Measurements from ENCODE around the gene MYOD1. TPM values are rescaled to one million over a fixed set of nuclear protein-coding genes. Genes with fewer than 3 reads are reported as not detected.
A peak's percentile ranks its signal among the peaks of the same experiment; 100 is the strongest.

Gene MYOD1
- total RNA-seq, 1 experiment from 2014 or later = not detected

GRCh38 chr11:17733261-17733660 lies 13.9 kb downstream of the MYOD1 start:
- intact Hi-C loops (cut with micrococcal nuclease; ENCODE audit: unreplicated experiment) = loop anchor here (10.0 kb wide), 1 partner anchor 348 kb away; the partner anchor contains the start of gene KCNJ11
- no peaks in the 10 kb centered on the region for H3K36me3 ChIP-seq (ENCODE audit: insufficient read depth, low read length, poor library complexity, severe bottlenecking)
- no peak for DNase-seq (ENCODE audit: low spot score)
- BruUV-seq (replicated peaks) = no TSS peak
- H3K27me3 ChIP-seq (replicated peaks; ENCODE audit: insufficient read depth, low read depth, low read length, poor library complexity) = peaks cover 19% of the 10 kb centered on the region
- H3K4me3 ChIP-seq (ENCODE audit: low read depth, low read length, poor library complexity, severe bottlenecking) = no peak overlapping the region
- no peaks in the 10 kb centered on the region for H3K4me1 ChIP-seq (ENCODE audit: insufficient read depth, low read length, poor library complexity, severe bottlenecking)
- TF ChIP-seq EZH2 (IDR thresholded peaks at IDR 0.05; ENCODE audit: borderline replicate concordance, low read depth, low read length, poor library complexity, severe bottlenecking) = no peak
- TF ChIP-seq CTCF (conservative IDR thresholded peaks at IDR 0.05; ENCODE audit: low read depth, low read length) = no peak
- CTCF ChIA-PET = interaction anchor here (0.5 kb wide), 1 partner anchor 133 kb away, joined by 7 read pairs; no protein-coding TSS in a partner anchor
- no peak overlapping the region for H3K27ac ChIP-seq (ENCODE audit: low read depth, low read length, poor library complexity, severe bottlenecking)
- POLR2A ChIA-PET (ENCODE audit: low non-redundant PET) = no interaction called here
- H3K9me3 ChIP-seq (ENCODE audit: low read depth, low read length, poor library complexity, severe bottlenecking) = no peaks in the 10 kb centered on the region

- peak; percentile 39 for DNase-seq (ENCODE audit: low spot score)
- POLR2A ChIA-PET (ENCODE audit: low non-redundant PET) = interaction anchor here (0.6 kb wide), 1 partner anchor 281 kb away, joined by 4 read pairs; no protein-coding TSS in a partner anchor
- intact Hi-C loops (cut with micrococcal nuclease; ENCODE audit: unreplicated experiment) = loop anchor here (10.0 kb wide), 1 partner anchor 350 kb away; the partner anchor contains the start of gene KCNJ11
- no peaks in the 10 kb centered on the region for H3K4me1 ChIP-seq (ENCODE audit: insufficient read depth, low read length, poor library complexity, severe bottlenecking)
- peak within 1 kb of the TSS; percentile 31 for H3K4me3 ChIP-seq (ENCODE audit: low read depth, low read length, poor library complexity, severe bottlenecking)
- no peak within 1 kb of the TSS for H3K27ac ChIP-seq (ENCODE audit: low read depth, low read length, poor library complexity, severe bottlenecking)
- TF ChIP-seq EZH2 (IDR thresholded peaks at IDR 0.05; ENCODE audit: borderline replicate concordance, low read depth, low read length, poor library complexity, severe bottlenecking) (no peak), CTCF (conservative IDR thresholded peaks at IDR 0.05; ENCODE audit: low read depth, low read length) (no peak)
- no peaks in the 10 kb centered on the region for H3K9me3 ChIP-seq (ENCODE audit: low read depth, low read length, poor library complexity, severe bottlenecking)
- no TSS peak for BruUV-seq (replicated peaks)
- H3K36me3 ChIP-seq (ENCODE audit: insufficient read depth, low read length, poor library complexity, severe bottlenecking) = no peaks in the 10 kb centered on the region
- CTCF ChIA-PET = interaction anchor here (0.6 to 1.6 kb wide), 3 partner anchors 133 to 244 kb away, joined by 4 to 8 read pairs (median 5); no protein-coding TSS in a partner anchor
- H3K27me3 ChIP-seq (replicated peaks; ENCODE audit: insufficient read depth, low read depth, low read length, poor library complexity) = peaks cover 16% of the 10 kb centered on the region
These were observed 15.1 kb downstream of the MYOD1 start, which contains the start of gene KCNC1 for GRCh38 chr11:17734418-17734911. Gene KCNC1 (plus strand): TSS chr11:17734781. CDS start chr11:17736003, 1,222 bp downstream.

- DNase-seq (ENCODE audit: low spot score) = peak; percentile 63
- TF ChIP-seq EZH2 (IDR thresholded peaks at IDR 0.05; ENCODE audit: borderline replicate concordance, low read depth, low read length, poor library complexity, severe bottlenecking) (no peak), CTCF (conservative IDR thresholded peaks at IDR 0.05; ENCODE audit: low read depth, low read length) (no peak)
- peak overlapping the region; percentile 31 for H3K4me3 ChIP-seq (ENCODE audit: low read depth, low read length, poor library complexity, severe bottlenecking)
- ChIA-PET CTCF (interaction anchor here (1.2 to 1.6 kb wide), 2 partner anchors 238 to 243 kb away, joined by 4 to 8 read pairs; no protein-coding TSS in a partner anchor), POLR2A (ENCODE audit: low non-redundant PET) (interaction anchor here (0.6 kb wide), 1 partner anchor 280 kb away, joined by 4 read pairs; no protein-coding TSS in a partner anchor)
- no peaks in the 10 kb centered on the region for H3K9me3 ChIP-seq (ENCODE audit: low read depth, low read length, poor library complexity, severe bottlenecking)
- H3K36me3 ChIP-seq (ENCODE audit: insufficient read depth, low read length, poor library complexity, severe bottlenecking) = no peaks in the 10 kb centered on the region
- BruUV-seq (replicated peaks) = no TSS peak
- peaks cover 10% of the 10 kb centered on the region for H3K27me3 ChIP-seq (replicated peaks; ENCODE audit: insufficient read depth, low read depth, low read length, poor library complexity)
- H3K4me1 ChIP-seq (ENCODE audit: insufficient read depth, low read length, poor library complexity, severe bottlenecking) = no peaks in the 10 kb centered on the region
- no peak overlapping the region for H3K27ac ChIP-seq (ENCODE audit: low read depth, low read length, poor library complexity, severe bottlenecking)
- intact Hi-C loops (cut with micrococcal nuclease; ENCODE audit: unreplicated experiment) = loop anchor here (10.0 kb wide), 1 partner anchor 350 kb away; the partner anchor contains the start of gene KCNJ11
These were observed 15.8 kb downstream of the MYOD1 start for GRCh38 chr11:17734986-17735817.
